Measurements from ENCODE around the gene SLF1.

- TF ChIP-seq CTCF (IDR thresholded peaks at IDR 0.05) (no peak), POLR2A (IDR thresholded peaks at IDR 0.05) (no peak)
Measured at GRCh38 chr5:94682814-94683520, 64.5 kb downstream of the SLF1 start.
